IPS-NIHi7 (cell line): ENCODE data around the gene BCL7B.
"Not testable (repeated sequence)": the region's sequence is repeated elsewhere in the genome, so short reads cannot be mapped to it uniquely, and the experiment has no call there.

ENCODE experiments used
- DNase-seq: peaks from one replicate; pipeline ENCODE4 v3.0.0; 2012; ENCODE audit warnings: mixed read lengths; ENCODE audit errors: extremely low spot score

BCL7B gene

GRCh38 chr7:73496626-73497025 is 60.9 kb downstream of the BCL7B start:
- no peak for DNase-seq

DNA sequence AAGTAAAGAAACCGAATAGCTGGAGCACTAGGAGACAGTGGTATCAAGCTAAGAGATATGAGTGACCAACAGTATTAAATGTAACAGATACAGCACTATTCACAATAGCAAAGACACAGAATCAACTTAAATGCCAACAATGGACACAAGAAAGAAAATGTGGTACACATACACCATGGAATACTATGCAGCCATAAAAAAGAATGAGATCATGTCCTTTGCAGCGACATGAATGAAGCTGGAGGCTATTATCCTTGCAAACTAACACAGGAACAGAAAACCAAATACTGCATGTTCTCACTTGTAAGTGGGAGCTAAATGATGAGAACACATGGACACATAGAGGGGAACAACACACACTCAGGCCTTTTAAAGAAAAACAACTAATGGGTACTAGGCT is 62.0 kb downstream of the BCL7B start:
- not testable (repeated sequence) for DNase-seq

DNA sequence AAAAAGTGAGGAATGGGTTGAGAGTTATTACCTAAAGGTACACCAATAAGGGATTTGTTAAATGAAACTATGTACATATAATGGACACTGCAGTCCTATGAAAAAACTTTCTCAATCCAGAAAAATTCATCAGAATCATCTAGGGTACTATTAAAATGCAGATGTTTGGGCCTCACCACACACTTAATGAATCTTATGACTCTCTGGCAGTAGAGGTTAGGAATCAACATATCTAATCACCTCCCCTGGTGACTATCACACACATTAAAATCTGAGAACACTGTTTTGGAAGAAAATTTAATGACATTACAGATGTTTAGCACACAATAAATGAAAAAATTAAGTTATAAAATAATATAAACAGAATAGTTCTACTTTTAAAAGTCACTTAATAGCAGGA is 67.5 kb downstream of the BCL7B start:
- DNase-seq: no peak

- no peak for DNase-seq
Measured at GRCh38 chr7:73487486-73487885, 70.0 kb downstream of the BCL7B start.
